ENCODE data around the gene DDX6.

DDX6 gene

DNA sequence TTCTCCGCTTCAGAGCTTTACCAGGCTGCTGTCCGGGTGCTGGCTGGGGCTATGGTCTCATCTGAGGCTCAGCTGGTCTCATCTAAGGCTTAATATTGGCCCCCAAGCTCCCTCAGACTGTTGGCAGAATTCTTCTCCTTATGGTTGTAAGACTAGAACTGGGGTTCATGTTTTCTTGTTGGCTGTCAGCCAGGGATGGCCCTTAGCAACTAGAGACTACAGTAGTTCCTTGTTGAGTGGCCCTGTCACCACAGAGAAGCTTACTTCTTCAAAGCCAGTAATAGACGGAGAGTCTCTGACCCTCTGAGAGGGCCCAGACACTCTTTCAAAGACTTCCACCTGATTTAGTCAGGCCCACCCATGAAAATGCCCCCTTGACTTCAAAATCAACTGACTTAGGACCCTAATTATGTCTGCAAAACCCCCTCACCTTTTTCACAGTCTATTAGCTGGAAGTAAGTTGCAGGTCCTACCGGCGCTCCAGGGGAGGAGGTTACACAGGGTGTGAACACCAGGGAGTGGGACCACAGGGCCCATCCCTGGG, 87.3 kb downstream of the DDX6 start:
- DNase-seq (ENCODE audit: low read depth, low spot score), result no peak

- DNase-seq (ENCODE audit: low read depth, low spot score), result no peak
Observed at GRCh38 chr11:118699506-118700220, 91.3 kb downstream of the DDX6 start.
